HepG2 (cell line): Measurements from ENCODE around the gene STUB1.

Experiments used
- AHDC1 ChIP-seq: sonication (generic); formaldehyde crosslinking; IDR thresholded peaks from 2 replicates; pipeline ENCODE4 v1.5.1; 2020; ENCODE audit warnings: mild to moderate bottlenecking, missing genetic modification reagents, borderline replicate concordance
- CHD4 ChIP-seq: fragments of 200-600 bp; sonication (generic); IDR thresholded peaks from 2 replicates; pipeline ENCODE4 v1.7.0; 2017; ENCODE audit warnings: mild to moderate bottlenecking, low read length, borderline replicate concordance
- MED8 ChIP-seq: sonication (generic); formaldehyde crosslinking; IDR thresholded peaks from 2 replicates; pipeline ENCODE4 v1.8.1; 2023; ENCODE audit warnings: mild to moderate bottlenecking, missing genetic modification reagents; ENCODE audit not compliant: insufficient replicate concordance
- PHB2 ChIP-seq: fragments of 450-650 bp; IDR thresholded peaks from 2 replicates; pipeline ENCODE4 v1.6.1; 2018; ENCODE audit not compliant: partially characterized antibody
- RFX5 ChIP-seq: IDR thresholded peaks from 2 replicates; pipeline ENCODE4 v1.6.1; 2011; ENCODE audit warnings: low read depth, low read length, improper control_type of control experiment
- SP1 ChIP-seq, 2 experiments: fragments of 450-650 bp in 1 of 2; sonication (generic) in 1 of 2; formaldehyde crosslinking in 1 of 2; IDR thresholded peaks; 2 replicates each; pipeline versions ENCODE4 v1.4.0 to v1.6.1; 2016 to 2020; ENCODE audit warnings: missing genetic modification reagents in 1 of 2
- SP140L ChIP-seq: sonication (generic); formaldehyde crosslinking; IDR thresholded peaks from 2 replicates; pipeline ENCODE4 v1.4.0; 2020; ENCODE audit warnings: missing genetic modification reagents, borderline replicate concordance
- ZKSCAN8 ChIP-seq: IDR thresholded peaks from 2 replicates; pipeline ENCODE4 v1.6.1; 2016; ENCODE audit warnings: borderline replicate concordance, missing genetic modification reagents, missing compliant biosample characterization
- ZNF639 ChIP-seq: conservative IDR thresholded peaks from 2 replicates; pipeline ENCODE4 v1.6.1; 2018; ENCODE audit warnings: missing genetic modification reagents
- TF ChIP-seq, protein P1 (sequence below): sonication (generic); formaldehyde crosslinking; IDR thresholded peaks from 2 replicates; pipeline ENCODE4 v1.5.0; 2020; ENCODE audit warnings: mild to moderate bottlenecking, missing genetic modification reagents, moderate library complexity
- TF ChIP-seq, protein P2 (sequence below): IDR thresholded peaks from 2 replicates; pipeline ENCODE4 v1.6.1; 2016

GRCh38 chr16:644556-644955, 35.7 kb upstream of the STUB1 start:
- TF ChIP-seq, protein P1, sequence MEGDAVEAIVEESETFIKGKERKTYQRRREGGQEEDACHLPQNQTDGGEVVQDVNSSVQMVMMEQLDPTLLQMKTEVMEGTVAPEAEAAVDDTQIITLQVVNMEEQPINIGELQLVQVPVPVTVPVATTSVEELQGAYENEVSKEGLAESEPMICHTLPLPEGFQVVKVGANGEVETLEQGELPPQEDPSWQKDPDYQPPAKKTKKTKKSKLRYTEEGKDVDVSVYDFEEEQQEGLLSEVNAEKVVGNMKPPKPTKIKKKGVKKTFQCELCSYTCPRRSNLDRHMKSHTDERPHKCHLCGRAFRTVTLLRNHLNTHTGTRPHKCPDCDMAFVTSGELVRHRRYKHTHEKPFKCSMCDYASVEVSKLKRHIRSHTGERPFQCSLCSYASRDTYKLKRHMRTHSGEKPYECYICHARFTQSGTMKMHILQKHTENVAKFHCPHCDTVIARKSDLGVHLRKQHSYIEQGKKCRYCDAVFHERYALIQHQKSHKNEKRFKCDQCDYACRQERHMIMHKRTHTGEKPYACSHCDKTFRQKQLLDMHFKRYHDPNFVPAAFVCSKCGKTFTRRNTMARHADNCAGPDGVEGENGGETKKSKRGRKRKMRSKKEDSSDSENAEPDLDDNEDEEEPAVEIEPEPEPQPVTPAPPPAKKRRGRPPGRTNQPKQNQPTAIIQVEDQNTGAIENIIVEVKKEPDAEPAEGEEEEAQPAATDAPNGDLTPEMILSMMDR (CRISPR knock-in tag), result no peak
- TF ChIP-seq, protein P2, sequence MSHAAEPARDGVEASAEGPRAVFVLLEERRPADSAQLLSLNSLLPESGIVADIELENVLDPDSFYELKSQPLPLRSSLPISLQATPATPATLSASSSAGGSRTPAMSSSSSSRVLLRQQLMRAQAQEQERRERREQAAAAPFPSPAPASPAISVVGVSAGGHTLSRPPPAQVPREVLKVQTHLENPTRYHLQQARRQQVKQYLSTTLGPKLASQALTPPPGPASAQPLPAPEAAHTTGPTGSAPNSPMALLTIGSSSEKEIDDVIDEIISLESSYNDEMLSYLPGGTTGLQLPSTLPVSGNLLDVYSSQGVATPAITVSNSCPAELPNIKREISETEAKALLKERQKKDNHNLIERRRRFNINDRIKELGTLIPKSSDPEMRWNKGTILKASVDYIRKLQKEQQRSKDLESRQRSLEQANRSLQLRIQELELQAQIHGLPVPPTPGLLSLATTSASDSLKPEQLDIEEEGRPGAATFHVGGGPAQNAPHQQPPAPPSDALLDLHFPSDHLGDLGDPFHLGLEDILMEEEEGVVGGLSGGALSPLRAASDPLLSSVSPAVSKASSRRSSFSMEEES, result no peak
- TF ChIP-seq ZNF639 (CRISPR knock-in tag) (no peak), SP1 (IDR thresholded peaks at IDR 0.05) (no peak), SP1 (CRISPR knock-in tag; IDR thresholded peaks at IDR 0.05) (no peak), MED8 (CRISPR knock-in tag) (no peak), CHD4 (no peak), PHB2 (no peak), RFX5 (no peak), ZKSCAN8 (CRISPR knock-in tag) (no peak), AHDC1 (CRISPR knock-in tag) (no peak), SP140L (CRISPR knock-in tag) (no peak)
